ENCODE measurements around the gene TMEM139.

DNA sequence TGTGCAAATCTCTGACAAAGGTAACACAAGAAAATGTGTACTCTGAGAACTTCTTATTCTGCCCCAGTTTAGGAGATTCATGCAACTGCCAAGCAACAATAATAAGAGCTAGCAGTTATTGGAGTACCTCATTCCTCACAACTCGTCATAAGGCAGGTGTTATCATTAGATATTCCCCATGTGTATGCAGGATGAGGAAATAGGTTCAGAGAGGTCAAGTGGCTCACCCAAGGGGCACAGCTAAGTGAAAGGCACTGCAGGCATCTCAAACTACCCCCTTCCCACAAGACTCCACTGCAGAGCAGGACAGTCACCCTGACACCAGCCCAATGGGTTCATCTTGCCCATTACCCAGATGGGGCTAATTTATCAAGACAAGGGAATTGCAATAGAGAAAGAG lies 22.9 kb upstream of the TMEM139 start:
- TF ChIP-seq BHLHE40 (IDR thresholded peaks at IDR 0.05; ENCODE audit: borderline replicate concordance) (no peak), FOXK2 (IDR thresholded peaks at IDR 0.05) (no peak), SP1 (IDR thresholded peaks at IDR 0.05) (no peak), FOXA1 (IDR thresholded peaks at IDR 0.05) (no peak), ZNF384 (IDR thresholded peaks at IDR 0.05) (no peak), ELF4 (IDR thresholded peaks at IDR 0.05) (no peak)
